PC-3 (cell line): Measurements from ENCODE around the gene RAD23A. TPM values are rescaled to one million over a fixed set of nuclear protein-coding genes. Genes with fewer than 3 reads are reported as not detected.
"Not testable (repeated sequence)": the region's sequence is repeated elsewhere in the genome, so short reads cannot be mapped to it uniquely, and the experiment has no call there.

ENCODE experiments used
- ATAC-seq: fragments of 200-7000 bp; cut with Tn5 transposase; 2 replicates; pipeline ENCODE4 v1.9.1; 2020; ENCODE audit warnings: mild to moderate bottlenecking, moderate library complexity
- BruUV-seq: library from RNA; stranded (reverse); fragments of 400-500 nt; replicated peaks from 2 replicates; lab custom pipeline; 2021; lab: Mats Ljungman, UMichigan
- CTCF ChIA-PET: fragments of 300-600 bp; sonication (Branson Sonifier 250); formaldehyde crosslinking; loops from one replicate; lab custom pipeline; 2022; ENCODE audit warnings: antibody characterized with exemption; lab: Charles Lee
- POLR2A ChIA-PET: fragments of 300-600 bp; sonication (Branson Sonifier 250); formaldehyde crosslinking; loops from one replicate; lab custom pipeline; 2022; ENCODE audit warnings: antibody characterized with exemption; ENCODE audit not compliant: unreplicated experiment; lab: Charles Lee
- DNase-seq: peaks from one replicate; pipeline ENCODE4 v3.0.0-alpha.2; 2015
- H2AFZ ChIP-seq: fragments of 300-600 bp; sonication (generic); 2 replicates; pipeline ENCODE4 v1.6.0; 2016; ENCODE audit warnings: antibody characterized with exemption, low read length
- H3F3A ChIP-seq: fragments of 300-600 bp; sonication (generic); one replicate; pipeline ENCODE4 v1.6.0; 2017; ENCODE audit warnings: antibody characterized with exemption, low read length, control low read depth, mild to moderate bottlenecking; ENCODE audit not compliant: unreplicated experiment
- H3K27ac ChIP-seq: fragments of 300-600 bp; sonication (generic); 2 replicates; pipeline ENCODE4 v1.5.1; 2016; ENCODE audit warnings: mild to moderate bottlenecking, low read length
- H3K27me3 ChIP-seq: fragments of 300-600 bp; sonication (generic); 2 replicates; pipeline ENCODE4 v1.6.1; 2016; ENCODE audit warnings: low read length, mixed read lengths
- H3K36me3 ChIP-seq: fragments of 300-600 bp; sonication (generic); 2 replicates; pipeline ENCODE4 v1.6.1; 2016; ENCODE audit warnings: low read depth, mixed run types, low read length, mixed read lengths
- H3K4me1 ChIP-seq: fragments of 300-600 bp; sonication (generic); 2 replicates; pipeline ENCODE4 v1.5.1; 2016; ENCODE audit warnings: low read length; ENCODE audit not compliant: insufficient read depth
- H3K4me2 ChIP-seq: fragments of 300-600 bp; sonication (generic); 2 replicates; pipeline ENCODE4 v1.6.0; 2016; ENCODE audit warnings: low read length
- H3K4me3 ChIP-seq: fragments of 300-600 bp; sonication (generic); 2 replicates; pipeline ENCODE4 v1.5.1; 2016; ENCODE audit warnings: mild to moderate bottlenecking, low read length, mixed read lengths
- H3K79me2 ChIP-seq: fragments of 300-600 bp; sonication (generic); 2 replicates; pipeline ENCODE4 v1.6.1; 2017; ENCODE audit warnings: low read length, mixed read lengths
- H3K9ac ChIP-seq: fragments of 300-600 bp; sonication (generic); 2 replicates; pipeline ENCODE4 v1.6.0; 2016; ENCODE audit warnings: mild to moderate bottlenecking, low read length
- H3K9me2 ChIP-seq: fragments of 300-600 bp; sonication (generic); replicated peaks from 2 replicates; pipeline ENCODE4 v1.6.1; 2016; ENCODE audit warnings: mixed run types, low read length, mixed read lengths
- H3K9me3 ChIP-seq: fragments of 300-600 bp; sonication (generic); 2 replicates; pipeline ENCODE4 v1.6.1; 2016; ENCODE audit warnings: low read length, mixed read lengths
- H4K20me1 ChIP-seq: fragments of 300-600 bp; sonication (generic); 2 replicates; pipeline ENCODE4 v1.6.1; 2016; ENCODE audit warnings: low read length, mixed read lengths
- CTCF ChIP-seq: fragments of 300-600 bp; sonication (generic); conservative IDR thresholded peaks from 2 replicates; pipeline ENCODE4 v1.5.1; 2017; ENCODE audit warnings: antibody characterized with exemption, low read depth, mild to moderate bottlenecking, low read length
- EZH2 ChIP-seq: fragments of 300-600 bp; sonication (generic); IDR thresholded peaks from one replicate; pipeline ENCODE4 v1.6.1; 2017; ENCODE audit warnings: antibody characterized with exemption, mild to moderate bottlenecking, low read length; ENCODE audit not compliant: unreplicated experiment
- EZH2phosphoT487 ChIP-seq: fragments of 300-600 bp; sonication (generic); IDR thresholded peaks from 2 replicates; pipeline ENCODE4 v1.6.1; 2018; ENCODE audit warnings: mild to moderate bottlenecking, antibody characterized with exemption, low read length, borderline replicate concordance
- intact Hi-C: fragments of 100-400 bp; cut with micrococcal nuclease; formaldehyde crosslinking; loops from 2 replicates; pipeline ENCODE4 v1.9.0; 2023
- total RNA-seq: library from RNA; depleted of rRNA; stranded (reverse); fragments of >200 nt; gene quantifications from 2 replicates; pipeline ENCODE4 v1.2.3, GENCODE V29; 2014

The RAD23A gene
- total RNA-seq, 1 experiment from 2014 or later: 418 TPM

DNA sequence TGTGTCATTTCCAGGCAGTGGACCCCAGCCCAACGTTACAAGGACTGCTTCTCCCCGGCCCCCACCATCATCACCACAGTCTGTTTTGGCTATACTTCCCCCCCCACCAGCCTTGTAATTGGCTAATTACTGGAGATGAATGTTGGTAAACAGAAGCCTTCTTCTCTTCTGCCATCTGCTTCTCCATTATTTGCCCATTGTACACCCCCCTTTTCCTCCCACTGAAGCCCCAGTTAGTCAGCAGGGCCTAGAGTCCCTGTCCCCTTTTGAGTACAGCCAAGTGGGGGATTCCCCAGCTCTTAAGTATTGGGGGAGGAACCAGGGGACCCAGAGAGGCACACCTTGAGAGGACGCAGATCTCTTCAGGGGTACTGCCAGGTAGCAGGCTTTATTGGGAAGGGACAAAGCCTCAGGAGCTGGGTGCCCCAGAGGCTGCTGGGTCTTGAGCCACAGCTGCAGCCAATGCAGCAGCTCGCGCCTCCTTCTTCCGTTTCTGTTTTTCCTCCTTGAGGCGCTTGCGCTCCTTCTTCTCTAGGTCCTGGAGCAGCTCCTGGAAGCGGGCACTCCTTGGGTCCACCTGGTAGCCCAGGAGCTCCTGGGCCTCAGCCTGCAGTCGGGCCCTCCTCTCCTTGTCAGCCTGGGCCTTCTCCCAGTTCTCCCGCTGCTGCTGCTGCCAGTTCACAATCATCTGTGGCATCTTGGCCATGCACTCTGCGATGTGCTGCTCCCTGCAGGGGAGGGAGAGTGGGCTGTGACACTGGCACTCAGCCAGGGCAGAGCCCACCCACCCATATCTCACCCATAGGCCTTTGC, 8.3 kb downstream of the RAD23A start:
- Histone ChIP-seq H4K20me1 (no peaks in the 10 kb centered on the region), H3K4me3 (no peak overlapping the region), H3K4me2 (peak overlapping the region; percentile 87; the same call in 1 of the 2 replicates), H2AFZ (no peak overlapping the region), H3K9me2 (no peaks in the 10 kb centered on the region), H3F3A (peaks cover 5% of the 10 kb centered on the region), H3K9me3 (no peaks in the 10 kb centered on the region), H3K27me3 (no peaks in the 10 kb centered on the region), H3K9ac (peak overlapping the region; percentile 33), H3K4me1 (peaks cover 20% of the 10 kb centered on the region), H3K27ac (peak overlapping the region; percentile 87), H3K36me3 (peaks cover 27% of the 10 kb centered on the region; the same call in 1 of the 2 replicates), H3K79me2 (peaks cover 54% of the 10 kb centered on the region)
- BruUV-seq: no TSS peak
- CTCF ChIA-PET: no interaction called here
- ATAC-seq: no peak
- intact Hi-C loops: no loop called here
- TF ChIP-seq EZH2 (no peak), EZH2phosphoT487 (no peak), CTCF (no peak)
- POLR2A ChIA-PET: no interaction called here
- no peak for DNase-seq

DNA sequence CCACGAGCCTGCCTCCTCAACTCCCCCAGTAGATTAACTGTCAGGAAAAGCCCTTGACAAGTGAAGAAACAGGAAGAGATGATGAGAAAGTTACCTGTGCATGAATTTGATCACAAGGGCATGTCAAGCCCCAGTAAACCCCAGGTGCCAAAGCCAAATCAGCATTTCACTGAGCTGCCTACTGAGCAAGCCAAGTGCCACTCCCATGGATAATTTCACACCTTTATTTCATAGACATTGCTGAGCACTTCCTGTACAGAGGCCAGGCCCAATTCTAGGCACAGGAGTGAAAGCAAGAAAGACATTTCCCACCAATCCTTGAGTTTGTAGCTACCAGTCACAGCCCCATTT, 8.9 kb downstream of the RAD23A start:
- no peak overlapping the region for H3K4me3 ChIP-seq
- no peak overlapping the region for H3K9ac ChIP-seq
- peaks cover 22% of the 10 kb centered on the region; the same call in 1 of the 2 replicates for H3K36me3 ChIP-seq
- BruUV-seq: no TSS peak
- H3K9me2 ChIP-seq: no peaks in the 10 kb centered on the region
- peaks cover 5% of the 10 kb centered on the region for H3F3A ChIP-seq
- no peak for TF ChIP-seq CTCF
- TF ChIP-seq EZH2: no peak
- no peak for TF ChIP-seq EZH2phosphoT487
- POLR2A ChIA-PET: no interaction called here
- DNase-seq: no peak
- peaks cover 20% of the 10 kb centered on the region for H3K4me1 ChIP-seq
- no peaks in the 10 kb centered on the region for H3K9me3 ChIP-seq
- CTCF ChIA-PET: no interaction called here
- H2AFZ ChIP-seq: no peak overlapping the region
- no peaks in the 10 kb centered on the region for H3K27me3 ChIP-seq
- H3K79me2 ChIP-seq: peaks cover 54% of the 10 kb centered on the region
- intact Hi-C loops: no loop called here
- ATAC-seq: no peak
- H3K4me2 ChIP-seq: peak overlapping the region; percentile 87; the same call in 1 of the 2 replicates
- H3K27ac ChIP-seq: 0 out of 2 replicates have a peak overlapping the region, but pooled peaks have one; percentile 87
- H4K20me1 ChIP-seq: no peaks in the 10 kb centered on the region

GRCh38 chr19:12955575-12955974, 9.9 kb downstream of the RAD23A start:
- Histone ChIP-seq H3K36me3 (peaks cover 15% of the 10 kb centered on the region; the same call in 1 of the 2 replicates), H3K79me2 (peaks cover 50% of the 10 kb centered on the region), H3K9ac (peak overlapping the region; percentile 92; the same call in 1 of the 2 replicates), H3K4me2 (peak overlapping the region; percentile 87), H3K4me1 (peaks cover 20% of the 10 kb centered on the region), H3K4me3 (peak overlapping the region; percentile 73)
- H4K20me1 ChIP-seq, ATAC-seq, H3K9me2 ChIP-seq, DNase-seq, H3K27ac ChIP-seq, H2AFZ ChIP-seq, BruUV-seq, H3K27me3 ChIP-seq, H3F3A ChIP-seq, H3K9me3 ChIP-seq, intact Hi-C loops: not testable (repeated sequence)
- CTCF ChIA-PET: interaction anchor here (1.1 kb wide), 1 partner anchor 9 kb away, joined by 5 read pairs; no protein-coding TSS in a partner anchor
- POLR2A ChIA-PET: interaction anchor here (1.1 kb wide), 1 partner anchor 9 kb away, joined by 6 read pairs; no protein-coding TSS in a partner anchor
